Caki2 (cell line): Measurements from ENCODE around the gene CYP4F12. TPM values are rescaled to one million over a fixed set of nuclear protein-coding genes. Genes with fewer than 3 reads are reported as not detected.

Source experiments
- total RNA-seq: library from RNA; depleted of rRNA; stranded (reverse); fragments of >200 nt; shearing (Covaris generic); gene quantifications from 2 replicates; pipeline ENCODE4 v1.2.3, GENCODE V29; 2014; ENCODE audit warnings: low replicate concordance; rRNA removed

Gene CYP4F12
- total RNA-seq, 1 experiment from 2014 or later: 2.6 TPM

Other genes starting within 250 kb of the CYP4F12 start
- gene WIZ, start 223.1 kb upstream of the CYP4F12 start, total RNA-seq: 9.7 and 11.5 TPM in 2 replicates
- gene RASAL3, start 208.5 kb upstream of the CYP4F12 start, total RNA-seq: not detected in 2 replicates
- gene PGLYRP2, start 193.6 kb upstream of the CYP4F12 start, total RNA-seq: not detected in 2 replicates
- not detected in 2 replicates for gene CYP4F22, start 164.6 kb upstream of the CYP4F12 start, total RNA-seq
- 0.24 TPM in 1 of 2 replicates, not detected in the other for gene CYP4F8, start 57.9 kb upstream of the CYP4F12 start, total RNA-seq
- 38.1 and 38.5 TPM in 2 replicates for gene CYP4F3, start 32.2 kb upstream of the CYP4F12 start, total RNA-seq
- not detected in 2 replicates for gene OR10H2, start 54.9 kb downstream of the CYP4F12 start, total RNA-seq
- gene OR10H3, start 64.9 kb downstream of the CYP4F12 start, total RNA-seq: not detected in 2 replicates
- not detected in 2 replicates for gene OR10H5, start 114.6 kb downstream of the CYP4F12 start, total RNA-seq
- not detected in 2 replicates for gene OR10H1, start 142.6 kb downstream of the CYP4F12 start, total RNA-seq
- not detected in 2 replicates for gene CYP4F2, start 225.0 kb downstream of the CYP4F12 start, total RNA-seq